Fibroblast of mammary gland (primary cell): Measurements from ENCODE around the gene EIPR1.

Experiments
- DNase-seq: peaks from one replicate; pipeline ENCODE4 v3.0.0-alpha.2; 2010; ENCODE audit warnings: low read depth
- H3K4me3 ChIP-seq: 2 replicates; pipeline ENCODE4 v1.5.1; 2011; ENCODE audit warnings: low read depth, mild to moderate bottlenecking, low read length, moderate library complexity; ENCODE audit not compliant: control insufficient read depth
- CTCF ChIP-seq: conservative IDR thresholded peaks from 2 replicates; pipeline ENCODE4 v1.5.1; 2011; ENCODE audit warnings: low read depth, low read length, inconsistent platforms; ENCODE audit not compliant: control insufficient read depth, insufficient read depth

Gene EIPR1

GRCh38 chr2:3326182-3326537 is 51.5 kb downstream of the EIPR1 start:
- TF ChIP-seq CTCF: no peak
- DNase-seq: no peak
- H3K4me3 ChIP-seq: no peak overlapping the region

- TF ChIP-seq CTCF: no peak
- DNase-seq: no peak
- H3K4me3 ChIP-seq: no peak overlapping the region
Measured at GRCh38 chr2:3325458-3326181, 52.0 kb downstream of the EIPR1 start.

GRCh38 chr2:3324404-3325281 is 53.0 kb downstream of the EIPR1 start:
- DNase-seq: no peak
- no peak for TF ChIP-seq CTCF
- H3K4me3 ChIP-seq: no peak overlapping the region

GRCh38 chr2:3324036-3324386 is 53.6 kb downstream of the EIPR1 start:
- TF ChIP-seq CTCF: no peak
- no peak for DNase-seq

GRCh38 chr2:3323360-3324035 is 54.1 kb downstream of the EIPR1 start:
- TF ChIP-seq CTCF: no peak

More at GRCh38 chr2:3324036-3324386, 53.6 kb downstream of the EIPR1 start:
- H3K4me3 ChIP-seq: no peak overlapping the region

GRCh38 chr2:3322311-3322970 is 55.2 kb downstream of the EIPR1 start:
- H3K4me3 ChIP-seq: no peak overlapping the region
- no peak for TF ChIP-seq CTCF
- no peak for DNase-seq

More at GRCh38 chr2:3323360-3324035, 54.1 kb downstream of the EIPR1 start:
- H3K4me3 ChIP-seq: no peak overlapping the region
- DNase-seq: no peak
